T-cell (primary cell): ENCODE data around the gene C16orf96. TPM values are rescaled to one million over a fixed set of nuclear protein-coding genes. Genes with fewer than 3 reads are reported as not detected.

Source experiments
- ATAC-seq, 4 experiments: fragments of 200-7000 bp in 3 of 4; fragments of 150-1000 bp in 1 of 4; cut with Tn5 transposase; replicated peaks in 1 of 4; 1 replicate in 3 of 4; 2 replicates in 1 of 4; pipeline ENCODE4 v1.10.0; 2021; ENCODE audit warnings: moderate library complexity in 3 of 4, mild to moderate bottlenecking in 2 of 4, moderate number of reproducible peaks in 1 of 4
- CTCF ChIA-PET, 2 donors: fragments of 300-600 bp; sonication (Branson Sonifier 250); formaldehyde crosslinking; loops; one replicate each; lab custom pipeline; 2022; ENCODE audit warnings: antibody characterized with exemption in 2 of 2; lab: Charles Lee
- POLR2A ChIA-PET, 2 donors: fragments of 300-600 bp; sonication (Branson Sonifier 250); formaldehyde crosslinking; loops; one replicate each; lab custom pipeline; 2022; ENCODE audit warnings: antibody characterized with exemption in 2 of 2; lab: Charles Lee
- DNase-seq, 35 experiments: peaks; one replicate each; pipeline versions ENCODE4 v3.0.0 to v3.0.0-alpha.2; 2013 to 2023
- H3K27ac ChIP-seq: one replicate; pipeline ENCODE4 v1.5.1; 2013; ENCODE audit warnings: low read length
- H3K27me3 ChIP-seq, 2 experiments: replicated peaks in 1 of 2; 1 replicate in 1 of 2; 2 replicates in 1 of 2; pipeline versions ENCODE4 v1.6.1 to v1.7.0; 2013; ENCODE audit warnings: low read length in 1 of 2, mixed read lengths in 1 of 2; ENCODE audit not compliant: control insufficient read depth in 2 of 2, insufficient read depth in 2 of 2; ENCODE audit errors: extremely low read depth in 1 of 2
- H3K36me3 ChIP-seq, 2 donors: 1 replicate in 1 of 2; 2 replicates in 1 of 2; pipeline versions ENCODE4 v1.6.1 to v1.7.0; 2013; ENCODE audit warnings: low read length in 1 of 2; ENCODE audit not compliant: control insufficient read depth in 2 of 2, insufficient read depth in 1 of 2; ENCODE audit errors: extremely low read depth in 1 of 2
- H3K4me1 ChIP-seq, 2 experiments: 1 replicate in 1 of 2; 2 replicates in 1 of 2; pipeline versions ENCODE4 v1.6.1 to v1.7.0; 2013; ENCODE audit warnings: low read length in 2 of 2, mixed read lengths in 1 of 2; ENCODE audit not compliant: insufficient read depth in 2 of 2, control insufficient read depth in 1 of 2; ENCODE audit errors: extremely low read depth in 1 of 2
- H3K4me3 ChIP-seq, 2 donors: 1 replicate in 1 of 2; 2 replicates in 1 of 2; pipeline versions ENCODE4 v1.5.1 to v1.7.0; 2013; ENCODE audit warnings: mild to moderate bottlenecking in 2 of 2, low read length in 1 of 2, moderate library complexity in 1 of 2; ENCODE audit not compliant: control insufficient read depth in 1 of 2; ENCODE audit errors: extremely low read depth in 1 of 2
- H3K9me3 ChIP-seq: 2 replicates; pipeline ENCODE4 v1.7.0; 2013
- H3K27ac Mint-ChIP-seq, 2 donors: one replicate each; pipeline ENCODE4 v1.8.0; 2020 to 2021; ENCODE audit warnings: mild to moderate bottlenecking in 2 of 2, mixed read lengths in 2 of 2
- H3K27me3 Mint-ChIP-seq, 2 donors: one replicate each; pipeline ENCODE4 v1.8.0; 2021 to 2022; ENCODE audit warnings: mixed read lengths in 2 of 2
- H3K36me3 Mint-ChIP-seq: one replicate; pipeline ENCODE4 v1.8.0; 2021; ENCODE audit warnings: mixed read lengths
- H3K4me1 Mint-ChIP-seq, 3 donors: one replicate each; pipeline ENCODE4 v1.8.0; 2020 to 2022; ENCODE audit warnings: mixed read lengths in 3 of 3, mild to moderate bottlenecking in 1 of 3
- H3K4me3 Mint-ChIP-seq, 3 donors: one replicate each; pipeline ENCODE4 v1.8.0; 2020 to 2022; ENCODE audit warnings: mild to moderate bottlenecking in 3 of 3, mixed read lengths in 3 of 3, moderate library complexity in 3 of 3
- H3K9me3 Mint-ChIP-seq, 3 donors: one replicate each; pipeline ENCODE4 v1.8.0; 2020 to 2022; ENCODE audit warnings: mixed read lengths in 3 of 3
- WGBS: methylation state at CpG from one replicate; pipeline ENCODE4 v1.1.5; 2013; ENCODE audit warnings: missing lambda C conversion rate; ENCODE audit not compliant: insufficient coverage; 5-methylcytosine and 5-hydroxymethylcytosine counted together
- total RNA-seq, 35 experiments: library from RNA in 6 of 35; stranded (reverse) in 6 of 35; fragments of 120-200 nt in 1 of 35; gene quantifications; one replicate each; pipeline versions ENCODE4 v1.2.1 to v1.2.4 and lab custom pipeline; 2013 to 2026

C16orf96 gene
- total RNA-seq, 5 donors from 2014 or later (not counting 1 experiment from before 2014, with no cell fraction given): 0.30 to 0.66 (median 0.50) TPM

DNA sequence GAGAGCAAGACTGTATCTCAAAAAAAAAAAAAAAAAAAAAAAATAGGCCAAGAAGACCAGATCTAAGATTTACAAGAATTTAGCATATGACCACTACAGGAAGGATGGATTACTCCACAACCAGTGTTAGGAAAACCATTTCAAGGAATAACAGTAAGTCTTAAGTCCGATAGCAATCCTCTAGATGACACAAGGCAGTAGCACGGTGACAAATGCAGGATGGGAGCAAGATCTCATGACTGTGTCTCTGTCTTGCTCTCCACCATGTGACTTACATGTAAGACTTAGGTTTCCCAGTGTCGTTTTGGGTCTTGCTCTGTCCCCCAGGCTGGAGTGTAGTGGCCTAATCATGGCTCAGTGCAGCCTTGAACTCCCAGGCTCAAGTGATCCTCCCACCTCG lies 27.8 kb downstream of the C16orf96 start:
- H3K27ac Mint-ChIP-seq: no peak overlapping the region
- peaks cover 0 to 6% of the 10 kb centered on the region in 2 experiments for H3K4me1 ChIP-seq
- POLR2A ChIA-PET: no interaction called here
- CTCF ChIA-PET: no interaction called here
- no peak overlapping the region for H3K4me3 Mint-ChIP-seq
- H3K36me3 Mint-ChIP-seq: no peaks in the 10 kb centered on the region
- H3K27ac ChIP-seq: no peak overlapping the region
- H3K27me3 Mint-ChIP-seq: peaks cover 5 to 12% of the 10 kb centered on the region in 2 donors
- peaks cover 2 to 5% (median 2%) of the 10 kb centered on the region in 3 donors for H3K4me1 Mint-ChIP-seq
- no peak for DNase-seq
- H3K9me3 Mint-ChIP-seq: no peaks in the 10 kb centered on the region
- H3K36me3 ChIP-seq: no peaks in the 10 kb centered on the region
- WGBS: 100% methylated on average over 2 of the region's 4 CpGs
- no peaks in the 10 kb centered on the region for H3K9me3 ChIP-seq
- no peak for ATAC-seq
- H3K27me3 ChIP-seq: peaks cover 0 to 24% of the 10 kb centered on the region in 2 experiments
- no peak overlapping the region for H3K4me3 ChIP-seq

DNA sequence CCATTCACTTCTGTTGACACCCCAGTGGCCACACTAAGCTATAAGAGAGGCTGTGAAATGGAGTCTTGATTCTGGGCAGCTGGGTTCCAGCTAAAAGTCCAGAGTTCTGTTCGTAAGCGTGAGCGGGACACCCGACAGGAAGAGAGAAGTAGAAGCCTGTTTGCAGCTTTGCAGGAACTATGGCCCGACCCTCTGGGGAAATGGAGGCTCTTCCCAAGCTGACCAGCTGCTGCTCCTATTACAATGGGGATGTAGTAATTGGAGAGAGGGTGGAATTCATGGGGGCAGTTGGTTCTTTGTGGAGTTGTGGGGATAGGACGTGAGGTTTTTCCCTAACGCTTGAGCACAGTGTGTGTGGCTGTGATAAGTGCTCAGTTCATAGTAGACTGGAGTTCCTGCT lies 30.2 kb downstream of the C16orf96 start:
- POLR2A ChIA-PET: no interaction called here
- H3K9me3 Mint-ChIP-seq: no peaks in the 10 kb centered on the region
- no peak for DNase-seq
- no peak for ATAC-seq
- CTCF ChIA-PET: interaction anchor here (0.5 to 2.1 kb wide), 4 partner anchors 9 to 148 kb away, joined by 3 to 17 read pairs (median 3); no protein-coding TSS in a partner anchor
- no peak overlapping the region for H3K27ac Mint-ChIP-seq
- WGBS: 72% methylated on average over 7 of the region's 7 CpGs
- Histone ChIP-seq H3K27me3 (peaks cover 0 to 27% of the 10 kb centered on the region in 2 experiments), H3K4me1 (peaks cover 0 to 6% of the 10 kb centered on the region in 2 experiments), H3K36me3 (no peaks in the 10 kb centered on the region), H3K9me3 (no peaks in the 10 kb centered on the region), H3K27ac (no peak overlapping the region), H3K4me3 (no peak overlapping the region)
- peaks cover 2 to 5% (median 2%) of the 10 kb centered on the region in 3 donors for H3K4me1 Mint-ChIP-seq
- H3K27me3 Mint-ChIP-seq: peaks cover 5 to 12% of the 10 kb centered on the region in 2 donors
- no peak overlapping the region for H3K4me3 Mint-ChIP-seq
- H3K36me3 Mint-ChIP-seq: no peaks in the 10 kb centered on the region

DNA sequence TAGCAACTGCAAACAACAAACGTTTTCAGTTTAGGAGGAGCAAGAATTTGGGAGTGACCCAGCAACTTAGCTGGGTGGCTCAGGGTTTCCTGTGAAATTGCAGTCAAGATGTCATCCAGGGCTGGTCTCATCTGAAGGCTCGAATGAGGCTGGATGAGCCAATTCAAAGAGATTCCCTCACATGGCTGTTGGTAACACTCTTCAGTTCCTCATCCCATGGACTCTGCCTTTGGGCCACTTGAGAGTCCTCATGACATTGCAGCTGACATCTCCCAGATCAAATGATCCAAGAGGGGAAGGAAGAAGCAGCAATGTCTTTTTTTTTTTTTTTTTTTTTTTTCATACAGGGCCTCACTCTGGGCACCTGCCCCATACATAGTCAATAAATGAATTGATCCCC lies 32.2 kb downstream of the C16orf96 start:
- Histone ChIP-seq H3K4me3 (no peak overlapping the region), H3K27me3 (peaks cover 0 to 31% of the 10 kb centered on the region in 2 experiments), H3K27ac (no peak overlapping the region), H3K9me3 (no peaks in the 10 kb centered on the region), H3K4me1 (peaks cover 0 to 6% of the 10 kb centered on the region in 2 experiments), H3K36me3 (no peaks in the 10 kb centered on the region)
- H3K4me3 Mint-ChIP-seq: no peak overlapping the region
- H3K9me3 Mint-ChIP-seq: no peaks in the 10 kb centered on the region
- H3K36me3 Mint-ChIP-seq: no peaks in the 10 kb centered on the region
- H3K27ac Mint-ChIP-seq: no peak overlapping the region
- ChIA-PET CTCF (interaction anchor here (0.6 kb wide), 2 partner anchors 511 to 1790 kb away, joined by 3 to 5 read pairs; partner anchors contain the start of gene PRSS41 (in 1 of the 2)), POLR2A (no interaction called here)
- ATAC-seq (no peak), DNase-seq (no peak)
- WGBS: 100% methylated on average over 1 of the region's 2 CpGs
- peaks cover 2 to 5% (median 2%) of the 10 kb centered on the region in 3 donors for H3K4me1 Mint-ChIP-seq
- H3K27me3 Mint-ChIP-seq: peaks cover 5 to 12% of the 10 kb centered on the region in 2 donors

DNA sequence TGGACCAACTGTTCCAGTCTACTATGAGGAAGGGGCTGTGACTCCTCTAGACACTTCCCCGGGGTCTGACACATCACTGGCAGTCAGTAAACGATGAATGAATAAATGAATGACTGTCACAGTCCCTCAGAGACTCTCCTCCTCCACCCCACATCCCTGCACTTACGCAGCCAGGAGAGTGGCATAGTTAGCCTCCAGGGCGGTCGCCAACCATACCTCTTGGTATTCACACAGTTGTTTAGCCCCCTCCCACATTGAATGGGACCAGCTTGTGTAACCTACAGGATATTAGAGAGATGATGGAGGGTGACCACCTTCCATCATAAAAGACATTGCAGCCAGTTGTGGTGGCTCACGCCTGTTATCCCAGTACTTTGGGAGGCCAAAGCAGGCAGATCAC lies 32.8 kb downstream of the C16orf96 start:
- CTCF ChIA-PET: no interaction called here
- Mint-ChIP-seq H3K4me3 (no peak overlapping the region), H3K27me3 (peaks cover 5 to 12% of the 10 kb centered on the region in 2 donors), H3K9me3 (no peaks in the 10 kb centered on the region), H3K4me1 (peaks cover 2 to 5% (median 2%) of the 10 kb centered on the region in 3 donors), H3K36me3 (no peaks in the 10 kb centered on the region), H3K27ac (no peak overlapping the region)
- no peaks in the 10 kb centered on the region for H3K36me3 ChIP-seq
- WGBS: 71% methylated on average over 2 of the region's 6 CpGs
- H3K4me3 ChIP-seq: no peak overlapping the region
- POLR2A ChIA-PET: no interaction called here
- peaks cover 0 to 31% of the 10 kb centered on the region in 2 experiments for H3K27me3 ChIP-seq
- H3K9me3 ChIP-seq: no peaks in the 10 kb centered on the region
- ATAC-seq (no peak), DNase-seq (no peak)
- H3K27ac ChIP-seq: no peak overlapping the region
- H3K4me1 ChIP-seq: peaks cover 0 to 6% of the 10 kb centered on the region in 2 experiments

DNA sequence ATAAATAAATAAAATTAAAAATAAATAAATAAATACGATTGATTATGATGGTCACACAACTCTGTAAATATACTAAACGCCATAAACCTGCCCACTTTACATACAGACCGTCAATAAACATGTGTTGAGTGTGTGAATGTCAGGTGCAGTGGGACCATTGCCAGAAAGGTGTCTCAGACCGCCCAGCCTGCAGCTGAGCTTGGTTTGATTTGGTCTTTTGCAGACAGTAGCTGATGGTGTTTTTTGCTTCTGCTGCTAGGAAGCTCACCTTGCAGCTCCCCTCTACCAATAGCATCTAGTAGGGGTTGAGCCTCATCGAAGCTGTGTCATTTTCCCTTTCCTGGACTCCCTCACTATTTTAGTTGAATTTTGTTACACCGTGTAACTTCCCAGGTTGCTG lies 35.1 kb downstream of the C16orf96 start:
- no peak overlapping the region for H3K27ac Mint-ChIP-seq
- H3K27me3 Mint-ChIP-seq: peaks cover 0 to 6% of the 10 kb centered on the region in 2 donors
- H3K4me3 Mint-ChIP-seq: no peak overlapping the region
- no CpG with 5 or more reads among the region's 6 CpGs for WGBS
- Histone ChIP-seq H3K27ac (no peak overlapping the region), H3K9me3 (no peaks in the 10 kb centered on the region), H3K4me1 (no peaks in the 10 kb centered on the region), H3K36me3 (no peaks in the 10 kb centered on the region), H3K4me3 (no peak overlapping the region), H3K27me3 (peaks cover 0 to 37% of the 10 kb centered on the region in 2 experiments)
- H3K4me1 Mint-ChIP-seq: no peaks in the 10 kb centered on the region
- ChIA-PET CTCF (no interaction called here), POLR2A (no interaction called here)
- no peak for DNase-seq
- no peaks in the 10 kb centered on the region for H3K9me3 Mint-ChIP-seq
- no peak for ATAC-seq
- no peaks in the 10 kb centered on the region for H3K36me3 Mint-ChIP-seq

DNA sequence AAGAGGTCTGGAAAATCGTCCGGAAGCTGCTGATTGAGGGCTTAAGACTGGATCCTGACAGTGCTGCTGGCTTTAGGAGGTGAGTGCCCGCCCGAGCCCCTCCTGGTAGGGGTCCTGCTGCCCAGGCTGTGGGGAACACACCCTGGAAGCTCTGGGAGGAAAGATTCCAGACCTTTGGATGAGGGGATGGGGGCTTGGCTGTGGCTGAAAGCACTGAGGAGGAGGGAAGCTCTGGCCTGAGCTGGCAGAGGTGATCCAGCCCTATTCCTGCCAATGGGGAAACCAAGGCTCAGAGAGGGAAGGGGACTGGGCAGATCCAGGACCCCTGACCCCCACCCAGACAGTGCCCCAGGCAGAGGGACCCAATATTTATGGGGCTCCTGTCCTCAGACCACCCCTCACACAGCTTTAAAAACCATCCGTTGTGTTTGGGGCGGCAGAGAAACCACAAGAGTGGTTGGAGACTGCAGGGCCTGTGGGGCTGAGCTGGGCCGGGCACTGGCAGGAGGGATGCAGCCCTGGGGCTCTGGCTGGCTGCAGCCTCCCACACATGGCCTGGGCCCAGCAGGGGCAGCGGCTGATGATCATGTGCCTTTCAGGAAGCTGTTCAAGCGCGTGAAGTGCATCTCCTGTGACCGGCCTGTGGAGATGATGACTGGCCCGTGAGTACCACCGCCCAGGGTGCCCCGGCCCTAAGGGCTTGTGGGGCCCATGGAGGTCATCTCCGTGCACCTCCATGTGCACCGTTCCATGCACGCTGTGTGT lies 35.7 kb downstream of the C16orf96 start:
- H3K27ac ChIP-seq: no peak overlapping the region
- peaks cover 0 to 4% of the 10 kb centered on the region in 2 donors for H3K27me3 Mint-ChIP-seq
- 83% methylated on average over 17 of the region's 17 CpGs for WGBS
- no peaks in the 10 kb centered on the region for H3K36me3 Mint-ChIP-seq
- CTCF ChIA-PET: no interaction called here
- H3K4me3 ChIP-seq: no peak overlapping the region
- H3K9me3 ChIP-seq: no peaks in the 10 kb centered on the region
- H3K4me3 Mint-ChIP-seq: no peak overlapping the region
- no peak overlapping the region for H3K27ac Mint-ChIP-seq
- no peaks in the 10 kb centered on the region for H3K4me1 Mint-ChIP-seq
- H3K9me3 Mint-ChIP-seq: no peaks in the 10 kb centered on the region
- POLR2A ChIA-PET: no interaction called here
- peaks cover 0 to 33% of the 10 kb centered on the region in 2 experiments for H3K27me3 ChIP-seq
- no peak for DNase-seq
- no peaks in the 10 kb centered on the region for H3K36me3 ChIP-seq
- no peak for ATAC-seq
- H3K4me1 ChIP-seq: no peaks in the 10 kb centered on the region
